IMR-90 (cell line): Measurements from ENCODE around the gene RRP1B. TPM values are rescaled to one million over a fixed set of nuclear protein-coding genes. Genes with fewer than 3 reads are reported as not detected.

Experiments used
- ATAC-seq: fragments of 200-7000 bp; cut with Tn5 transposase; 2 replicates; pipeline ENCODE4 v1.9.1; 2020; ENCODE audit warnings: low read depth, mild to moderate bottlenecking, moderate library complexity
- BruUV-seq: library from RNA; stranded (reverse); fragments of 400-500 nt; replicated peaks from 2 replicates; lab custom pipeline; 2021; lab: Mats Ljungman, UMichigan
- CTCF ChIA-PET: fragments of 300-600 bp; formaldehyde crosslinking; extraction: SDS; loops from one replicate; lab custom pipeline; 2021; ENCODE audit warnings: antibody characterized with exemption; lab: Yijun Ruan, JAX
- POLR2A ChIA-PET: fragments of 300-600 bp; sonication (Branson Sonifier 250); formaldehyde crosslinking; loops from one replicate; lab custom pipeline; 2022; ENCODE audit warnings: antibody characterized with exemption; ENCODE audit not compliant: unreplicated experiment; lab: Charles Lee
- DNase-seq: peaks from one replicate; pipeline ENCODE4 v3.0.0; 2013
- H2AFZ ChIP-seq: replicated peaks from 2 replicates; pipeline ENCODE3; 2013; ENCODE audit warnings: low read length, mild to moderate bottlenecking; ENCODE audit not compliant: poor library complexity
- H2AK5ac ChIP-seq: 2 replicates; pipeline ENCODE4 v1.6.1; 2013; ENCODE audit warnings: low read depth, low read length, inconsistent platforms
- H2AK9ac ChIP-seq: replicated peaks from 2 replicates; pipeline ENCODE3; 2013; ENCODE audit warnings: mild to moderate bottlenecking, low read depth, low read length, moderate library complexity; ENCODE audit not compliant: poor library complexity
- H2BK120ac ChIP-seq: 2 replicates; pipeline ENCODE4 v1.6.1; 2013; ENCODE audit warnings: low read depth, low read length, inconsistent platforms
- H2BK15ac ChIP-seq: 3 replicates; pipeline ENCODE4 v1.6.1; 2013; ENCODE audit warnings: low read depth, low read length, inconsistent platforms
- H2BK20ac ChIP-seq: 2 replicates; pipeline ENCODE4 v1.6.1; 2013; ENCODE audit warnings: low read depth, mild to moderate bottlenecking, inconsistent platforms, low read length, moderate library complexity
- H2BK5ac ChIP-seq: 2 replicates; pipeline ENCODE4 v1.6.1; 2013; ENCODE audit warnings: mild to moderate bottlenecking, low read depth, low read length, inconsistent platforms; ENCODE audit not compliant: poor library complexity, severe bottlenecking
- H3K14ac ChIP-seq: replicated peaks from 2 replicates; pipeline ENCODE4 v1.6.1; 2013; ENCODE audit warnings: low read depth, low read length, inconsistent platforms
- H3K18ac ChIP-seq: 2 replicates; pipeline ENCODE4 v1.6.1; 2013; ENCODE audit warnings: low read depth, low read length, control low read depth
- H3K23ac ChIP-seq: 2 replicates; pipeline ENCODE4 v1.6.1; 2013; ENCODE audit warnings: low read depth, low read length, inconsistent platforms
- H3K27ac ChIP-seq: 2 replicates; pipeline ENCODE4 v1.5.1; 2013; ENCODE audit warnings: mild to moderate bottlenecking, control low read depth, low read length; ENCODE audit not compliant: insufficient read depth
- H3K27me3 ChIP-seq: 2 replicates; pipeline ENCODE4 v1.6.1; 2013; ENCODE audit warnings: low read length; ENCODE audit not compliant: control insufficient read depth, insufficient read depth
- H3K36me3 ChIP-seq: 2 replicates; pipeline ENCODE4 v1.6.1; 2013; ENCODE audit warnings: low read length, mixed read lengths; ENCODE audit not compliant: control insufficient read depth, insufficient read depth
- H3K4ac ChIP-seq: 2 replicates; pipeline ENCODE4 v1.6.1; 2013; ENCODE audit warnings: low read depth, low read length, inconsistent platforms
- H3K4me1 ChIP-seq: 2 replicates; pipeline ENCODE4 v1.6.1; 2013; ENCODE audit warnings: low read length, mixed read lengths; ENCODE audit not compliant: control insufficient read depth, insufficient read depth
- H3K4me2 ChIP-seq: 2 replicates; pipeline ENCODE4 v1.6.1; 2013; ENCODE audit warnings: low read depth, mild to moderate bottlenecking, control low read depth, low read length, moderate library complexity
- H3K4me3 ChIP-seq: 2 replicates; pipeline ENCODE4 v1.5.1; 2013; ENCODE audit warnings: low read depth, mild to moderate bottlenecking, control low read depth, low read length, moderate library complexity; ENCODE audit not compliant: insufficient read depth
- H3K56ac ChIP-seq: 2 replicates; pipeline ENCODE4 v1.6.1; 2013; ENCODE audit warnings: low read length, inconsistent platforms; ENCODE audit not compliant: insufficient read depth; ENCODE audit errors: extremely low read depth
- H3K79me1 ChIP-seq, 2 experiments: 2 replicates each; pipeline ENCODE4 v1.6.1; 2013; ENCODE audit warnings: low read length in 2 of 2, inconsistent platforms in 1 of 2, low read depth in 1 of 2
- H3K9ac ChIP-seq: 2 replicates; pipeline ENCODE4 v1.6.1; 2013; ENCODE audit warnings: low read depth, low read length, control low read depth
- H3K9me1 ChIP-seq: 2 replicates; pipeline ENCODE4 v1.6.1; 2013; ENCODE audit warnings: low read length, inconsistent platforms; ENCODE audit not compliant: insufficient read depth
- H3K9me3 ChIP-seq: 2 replicates; pipeline ENCODE4 v1.6.1; 2013; ENCODE audit warnings: low read length; ENCODE audit not compliant: control insufficient read depth, insufficient read depth
- H4K20me1 ChIP-seq: 2 replicates; pipeline ENCODE4 v1.6.1; 2013; ENCODE audit warnings: low read length, inconsistent platforms; ENCODE audit not compliant: insufficient read depth
- H4K5ac ChIP-seq: 2 replicates; pipeline ENCODE4 v1.6.1; 2013; ENCODE audit warnings: mild to moderate bottlenecking, low read depth, low read length, control low read depth
- H4K8ac ChIP-seq, 2 experiments: 2 replicates each; pipeline ENCODE4 v1.6.1; 2013; ENCODE audit warnings: low read depth in 2 of 2, low read length in 2 of 2, control low read depth in 1 of 2, inconsistent platforms in 1 of 2
- H4K91ac ChIP-seq: 2 replicates; pipeline ENCODE4 v1.6.1; 2013; ENCODE audit warnings: low read depth, low read length, inconsistent platforms; ENCODE audit not compliant: insufficient read depth
- BHLHE40 ChIP-seq: fragments of 150-350 bp; IDR thresholded peaks from 2 replicates; pipeline ENCODE4 v1.6.1; 2016; ENCODE audit warnings: mild to moderate bottlenecking, low read depth, low read length
- CEBPB ChIP-seq: IDR thresholded peaks from 2 replicates; pipeline ENCODE4 v1.6.1; 2012; ENCODE audit warnings: low read depth, low read length, improper control_type of control experiment
- CHD1 ChIP-seq: IDR thresholded peaks from 2 replicates; pipeline ENCODE4 v1.6.1; 2012; ENCODE audit warnings: low read depth, low read length, improper control_type of control experiment
- FOS ChIP-seq: fragments of 150-350 bp; IDR thresholded peaks from 2 replicates; pipeline ENCODE4 v1.6.1; 2016; ENCODE audit warnings: low read depth, low read length
- MAFK ChIP-seq: IDR thresholded peaks from 2 replicates; pipeline ENCODE4 v1.6.1; 2012; ENCODE audit warnings: low read depth, low read length, improper control_type of control experiment
- MAZ ChIP-seq: IDR thresholded peaks from 2 replicates; pipeline ENCODE4 v1.6.1; 2012; ENCODE audit warnings: low read depth, mild to moderate bottlenecking, low read length, improper control_type of control experiment, moderate library complexity, borderline replicate concordance
- MXI1 ChIP-seq: IDR thresholded peaks from 2 replicates; pipeline ENCODE4 v1.6.1; 2012; ENCODE audit warnings: low read depth, mild to moderate bottlenecking, low read length, moderate library complexity, borderline replicate concordance
- NFE2L2 ChIP-seq: fragments of 150-350 bp; IDR thresholded peaks from 2 replicates; pipeline ENCODE4 v1.6.1; 2016; ENCODE audit warnings: low read depth, mild to moderate bottlenecking, low read length
- POLR2A ChIP-seq: IDR thresholded peaks from 2 replicates; pipeline ENCODE4 v1.6.1; 2012; ENCODE audit warnings: mild to moderate bottlenecking, low read depth, low read length
- RAD21 ChIP-seq: IDR thresholded peaks from 2 replicates; pipeline ENCODE4 v1.6.1; 2012; ENCODE audit warnings: low read length, improper control_type of control experiment
- RCOR1 ChIP-seq: IDR thresholded peaks from 2 replicates; pipeline ENCODE4 v1.6.1; 2012; ENCODE audit warnings: mild to moderate bottlenecking, low read length, improper control_type of control experiment; ENCODE audit not compliant: insufficient replicate concordance
- RFX5 ChIP-seq: IDR thresholded peaks from 2 replicates; pipeline ENCODE4 v1.8.0; 2012; ENCODE audit warnings: low read depth, mild to moderate bottlenecking, low read length, moderate library complexity
- SMC3 ChIP-seq: fragments of 150-350 bp; IDR thresholded peaks from 2 replicates; pipeline ENCODE4 v1.6.1; 2016; ENCODE audit warnings: low read depth, mild to moderate bottlenecking, antibody characterized with exemption, low read length, moderate library complexity
- USF2 ChIP-seq: fragments of 150-350 bp; IDR thresholded peaks from 2 replicates; pipeline ENCODE4 v1.6.1; 2017; ENCODE audit warnings: mild to moderate bottlenecking, antibody characterized with exemption, low read length, low read depth
- whole genome bisulfite sequencing, 2 experiments: methylation state at CpG; one replicate each; pipeline versions ENCODE4 v1.1.5 to v1.1.7; 2013; ENCODE audit warnings: missing lambda C conversion rate in 2 of 2; ENCODE audit not compliant: insufficient read length in 1 of 2; ENCODE audit errors: extremely low coverage in 2 of 2; 5-methylcytosine and 5-hydroxymethylcytosine counted together
- dilution Hi-C: fragments of 300-500 bp; cut with HindIII; formaldehyde crosslinking; loops from one replicate; pipeline ENCODE4 v1.14.3; 2018; ENCODE audit warnings: low sequenced_read_pairs; ENCODE audit not compliant: unreplicated experiment
- in situ Hi-C: fragments of 300-500 bp; cut with MboI; formaldehyde crosslinking; loops from 3 replicates; pipeline ENCODE4 v1.14.3; 2019; ENCODE audit warnings: low sequenced_read_pairs, inconsistent platforms, mixed read lengths
- intact Hi-C: fragments of 100-400 bp; cut with micrococcal nuclease; formaldehyde crosslinking; loops from 2 replicates; pipeline ENCODE4 v1.10.0; 2022
- polyA plus RNA-seq, 3 experiments: library from polyadenylated mRNA; depleted of rRNA; stranded (reverse); fragments of >200 nt; gene quantifications; 2 replicates each; pipeline ENCODE4 v1.2.3, GENCODE V29; 2012; ENCODE audit warnings: low replicate concordance in 1 of 3
- total RNA-seq: library from RNA; depleted of rRNA; stranded (reverse); fragments of >200 nt; gene quantifications from 2 replicates; pipeline ENCODE4 v1.2.3, GENCODE V29; 2012
- TF ChIP-seq, protein P1 (sequence below): conservative IDR thresholded peaks from 2 replicates; pipeline ENCODE4 v1.5.1; 2012; ENCODE audit warnings: mild to moderate bottlenecking, low read depth, low read length, improper control_type of control experiment
- TF ChIP-seq, protein P2 (sequence below): fragments of 150-350 bp; IDR thresholded peaks from 2 replicates; pipeline ENCODE4 v1.6.1; 2016; ENCODE audit warnings: low read depth, mild to moderate bottlenecking, low read length, moderate library complexity, borderline replicate concordance

RRP1B gene
- total and polyA plus RNA-seq, 2 of the 4 experiments (the other 2 are of a cell fraction): 11.1 to 16.1 TPM

GRCh38 chr21:43637530-43638158, 21.7 kb upstream of the RRP1B start:
- CTCF ChIA-PET: interaction anchor here (0.6 kb wide), 1 partner anchor 309 kb away, joined by 3 read pairs; no protein-coding TSS in a partner anchor
- Histone ChIP-seq H4K8ac (no peak overlapping the region), H2BK120ac (no peak overlapping the region), H3K56ac (no peak overlapping the region), H4K5ac (no peak overlapping the region), H2BK5ac (no peak overlapping the region), H3K23ac (no peak overlapping the region), H3K4me2 (no peak overlapping the region), H3K27me3 (no peaks in the 10 kb centered on the region), H3K36me3 (no peaks in the 10 kb centered on the region), H3K4ac (no peak overlapping the region), H2AK5ac (no peak overlapping the region), H2BK20ac (no peak overlapping the region), H3K9me3 (no peaks in the 10 kb centered on the region), H3K18ac (no peak overlapping the region), H4K20me1 (no peaks in the 10 kb centered on the region), H3K14ac (no peak overlapping the region), H3K4me3 (no peak overlapping the region), H3K9me1 (peaks cover 5% of the 10 kb centered on the region; the same call in 1 of the 2 replicates), H2BK15ac (no peak overlapping the region), H3K27ac (no peak overlapping the region), H3K79me1 (no peaks in the 10 kb centered on the region), H2AK9ac (no peak overlapping the region), H4K91ac (no peak overlapping the region), H3K4me1 (peaks cover 9% of the 10 kb centered on the region), H3K9ac (no peak overlapping the region), H2AFZ (no peak overlapping the region)
- in situ Hi-C loops: no loop called here
- POLR2A ChIA-PET: no interaction called here
- no TSS peak for BruUV-seq
- WGBS, 2 experiments: no CpG with 5 or more reads among the region's 3 CpGs
- DNase-seq (no peak), ATAC-seq (no peak)
- TF ChIP-seq FOS (no peak), MXI1 (no peak), RFX5 (no peak), SMC3 (no peak), CEBPB (no peak), RAD21 (no peak), CHD1 (no peak), MAZ (no peak), POLR2A (no peak), BHLHE40 (no peak), RCOR1 (no peak), USF2 (no peak), NFE2L2 (no peak), MAFK (no peak)
- TF ChIP-seq, protein P1, sequence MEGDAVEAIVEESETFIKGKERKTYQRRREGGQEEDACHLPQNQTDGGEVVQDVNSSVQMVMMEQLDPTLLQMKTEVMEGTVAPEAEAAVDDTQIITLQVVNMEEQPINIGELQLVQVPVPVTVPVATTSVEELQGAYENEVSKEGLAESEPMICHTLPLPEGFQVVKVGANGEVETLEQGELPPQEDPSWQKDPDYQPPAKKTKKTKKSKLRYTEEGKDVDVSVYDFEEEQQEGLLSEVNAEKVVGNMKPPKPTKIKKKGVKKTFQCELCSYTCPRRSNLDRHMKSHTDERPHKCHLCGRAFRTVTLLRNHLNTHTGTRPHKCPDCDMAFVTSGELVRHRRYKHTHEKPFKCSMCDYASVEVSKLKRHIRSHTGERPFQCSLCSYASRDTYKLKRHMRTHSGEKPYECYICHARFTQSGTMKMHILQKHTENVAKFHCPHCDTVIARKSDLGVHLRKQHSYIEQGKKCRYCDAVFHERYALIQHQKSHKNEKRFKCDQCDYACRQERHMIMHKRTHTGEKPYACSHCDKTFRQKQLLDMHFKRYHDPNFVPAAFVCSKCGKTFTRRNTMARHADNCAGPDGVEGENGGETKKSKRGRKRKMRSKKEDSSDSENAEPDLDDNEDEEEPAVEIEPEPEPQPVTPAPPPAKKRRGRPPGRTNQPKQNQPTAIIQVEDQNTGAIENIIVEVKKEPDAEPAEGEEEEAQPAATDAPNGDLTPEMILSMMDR: no peak
- TF ChIP-seq, protein P2, sequence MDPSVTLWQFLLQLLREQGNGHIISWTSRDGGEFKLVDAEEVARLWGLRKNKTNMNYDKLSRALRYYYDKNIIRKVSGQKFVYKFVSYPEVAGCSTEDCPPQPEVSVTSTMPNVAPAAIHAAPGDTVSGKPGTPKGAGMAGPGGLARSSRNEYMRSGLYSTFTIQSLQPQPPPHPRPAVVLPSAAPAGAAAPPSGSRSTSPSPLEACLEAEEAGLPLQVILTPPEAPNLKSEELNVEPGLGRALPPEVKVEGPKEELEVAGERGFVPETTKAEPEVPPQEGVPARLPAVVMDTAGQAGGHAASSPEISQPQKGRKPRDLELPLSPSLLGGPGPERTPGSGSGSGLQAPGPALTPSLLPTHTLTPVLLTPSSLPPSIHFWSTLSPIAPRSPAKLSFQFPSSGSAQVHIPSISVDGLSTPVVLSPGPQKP: no peak
- dilution Hi-C loops: no loop called here
- intact Hi-C loops: no loop called here
